Mesodermal cell (in vitro differentiated cells): ENCODE measurements around the gene POLR3H.

Experiments used
- H3K27ac ChIP-seq: 2 replicates; pipeline ENCODE4 v1.7.0; 2013; ENCODE audit warnings: mild to moderate bottlenecking, low read depth, low read length, moderate library complexity; ENCODE audit not compliant: severe bottlenecking
- H3K36me3 ChIP-seq: 2 replicates; pipeline ENCODE4 v1.7.1; 2013; ENCODE audit warnings: mild to moderate bottlenecking, low read length, moderate library complexity; ENCODE audit not compliant: control insufficient read depth, insufficient read depth
- H3K4me1 ChIP-seq: one replicate; pipeline ENCODE4 v1.7.1; 2013; ENCODE audit warnings: mild to moderate bottlenecking, low read length; ENCODE audit not compliant: insufficient read depth, control insufficient read depth, poor library complexity, severe bottlenecking
- H3K4me3 ChIP-seq: 2 replicates; pipeline ENCODE4 v1.7.0; 2013; ENCODE audit warnings: low read length, control low read depth, mild to moderate bottlenecking; ENCODE audit not compliant: insufficient read depth, poor library complexity, severe bottlenecking; ENCODE audit errors: extremely low read depth
- H3K9me3 ChIP-seq: 2 replicates; pipeline ENCODE4 v1.7.1; 2013; ENCODE audit warnings: mild to moderate bottlenecking, low read length, moderate library complexity; ENCODE audit not compliant: control insufficient read depth
- WGBS, 2 experiments: methylation state at CpG; one replicate each; pipeline ENCODE4 v1.1.5; 2013; ENCODE audit warnings: missing lambda C conversion rate in 2 of 2; ENCODE audit not compliant: insufficient coverage in 2 of 2; 5-methylcytosine and 5-hydroxymethylcytosine counted together

The POLR3H gene

GRCh38 chr22:41526226-41526829, 17.9 kb downstream of the POLR3H start:
- Histone ChIP-seq H3K4me3 (no peak overlapping the region), H3K27ac (no peak overlapping the region), H3K36me3 (peaks cover 79% of the 10 kb centered on the region), H3K9me3 (no peaks in the 10 kb centered on the region), H3K4me1 (no peaks in the 10 kb centered on the region)
- WGBS, 2 experiments: 90% methylated on average over 12 of the region's 12 CpGs

GRCh38 chr22:41525450-41526225, 18.6 kb downstream of the POLR3H start:
- Histone ChIP-seq H3K4me1 (no peaks in the 10 kb centered on the region), H3K36me3 (peaks cover 76% of the 10 kb centered on the region), H3K4me3 (no peak overlapping the region), H3K9me3 (no peaks in the 10 kb centered on the region), H3K27ac (no peak overlapping the region)
- 92 to 97% methylated on average over 8 to 13 of the region's 13 CpGs for WGBS, 2 experiments

GRCh38 chr22:41524809-41525449, 19.3 kb downstream of the POLR3H start:
- H3K4me1 ChIP-seq: no peaks in the 10 kb centered on the region
- peaks cover 70% of the 10 kb centered on the region for H3K36me3 ChIP-seq
- WGBS, 2 experiments: 94 to 97% methylated on average over 8 of the region's 17 CpGs
- H3K9me3 ChIP-seq: no peaks in the 10 kb centered on the region
- peak overlapping the region; percentile 29 for H3K27ac ChIP-seq
- H3K4me3 ChIP-seq: no peak overlapping the region

GRCh38 chr22:41524251-41524661, 20.0 kb downstream of the POLR3H start:
- no peak overlapping the region for H3K27ac ChIP-seq

GRCh38 chr22:41523464-41524221, 20.6 kb downstream of the POLR3H start:
- Histone ChIP-seq H3K27ac (no peak overlapping the region), H3K36me3 (peaks cover 71% of the 10 kb centered on the region), H3K4me3 (no peak overlapping the region), H3K9me3 (no peaks in the 10 kb centered on the region), H3K4me1 (no peaks in the 10 kb centered on the region)
- WGBS, 2 experiments: 92 to 93% methylated on average over 14 to 20 of the region's 21 CpGs

More at GRCh38 chr22:41524251-41524661, 20.0 kb downstream of the POLR3H start:
- Histone ChIP-seq H3K36me3 (peaks cover 65% of the 10 kb centered on the region), H3K9me3 (no peaks in the 10 kb centered on the region), H3K4me1 (no peaks in the 10 kb centered on the region), H3K4me3 (no peak overlapping the region)
- 96% methylated on average over 10 to 13 of the region's 13 CpGs for WGBS, 2 experiments

- no peak overlapping the region for H3K27ac ChIP-seq
- H3K36me3 ChIP-seq: peaks cover 69% of the 10 kb centered on the region
- no peaks in the 10 kb centered on the region for H3K4me1 ChIP-seq
- WGBS, 2 experiments: 98% methylated on average over 8 of the region's 9 CpGs
- H3K4me3 ChIP-seq: no peak overlapping the region
- H3K9me3 ChIP-seq: no peaks in the 10 kb centered on the region
Observed at GRCh38 chr22:41522813-41523212, 21.5 kb downstream of the POLR3H start.

GRCh38 chr22:41521126-41521525, 23.1 kb downstream of the POLR3H start:
- no peak overlapping the region for H3K27ac ChIP-seq
- 88% methylated on average over 1 of the region's 3 CpGs; no CpG with 5 or more reads in 1 of the 2 experiments for WGBS, 2 experiments
- H3K4me1 ChIP-seq: no peaks in the 10 kb centered on the region
- H3K4me3 ChIP-seq: no peak overlapping the region
- H3K9me3 ChIP-seq: no peaks in the 10 kb centered on the region
- peaks cover 52% of the 10 kb centered on the region for H3K36me3 ChIP-seq

GRCh38 chr22:41518048-41518347, 26.3 kb downstream of the POLR3H start:
- Histone ChIP-seq H3K4me3 (no peak overlapping the region), H3K36me3 (peaks cover 52% of the 10 kb centered on the region)
- WGBS, 2 experiments: 78 to 94% methylated on average over 5 to 6 of the region's 7 CpGs

GRCh38 chr22:41517172-41518047, 26.9 kb downstream of the POLR3H start:
- no peak overlapping the region for H3K27ac ChIP-seq
- H3K36me3 ChIP-seq: peaks cover 46% of the 10 kb centered on the region
- peaks cover 12% of the 10 kb centered on the region for H3K4me1 ChIP-seq
- WGBS, 2 experiments: 77 to 82% methylated on average over 17 to 18 of the region's 22 CpGs
- H3K4me3 ChIP-seq: no peak overlapping the region
- no peaks in the 10 kb centered on the region for H3K9me3 ChIP-seq

More at GRCh38 chr22:41518048-41518347, 26.3 kb downstream of the POLR3H start:
- Histone ChIP-seq H3K27ac (no peak overlapping the region), H3K4me1 (peaks cover 6% of the 10 kb centered on the region), H3K9me3 (no peaks in the 10 kb centered on the region)

GRCh38 chr22:41516462-41516861, 27.8 kb downstream of the POLR3H start:
- no peaks in the 10 kb centered on the region for H3K9me3 ChIP-seq
- H3K27ac ChIP-seq: no peak overlapping the region
- H3K4me1 ChIP-seq: peaks cover 14% of the 10 kb centered on the region
- no peak overlapping the region for H3K4me3 ChIP-seq
- 91 to 95% methylated on average over 8 of the region's 8 CpGs for WGBS, 2 experiments
- H3K36me3 ChIP-seq: peaks cover 47% of the 10 kb centered on the region
